Panc1 (cell line): ENCODE results near the gene GTSE1. TPM values are rescaled to one million over a fixed set of nuclear protein-coding genes. Genes with fewer than 3 reads are reported as not detected.

ENCODE experiments used
- ATAC-seq: fragments of 200-7000 bp; cut with Tn5 transposase; 2 replicates; pipeline ENCODE4 v1.9.1; 2020; ENCODE audit warnings: mild to moderate bottlenecking, moderate library complexity
- BruUV-seq: library from RNA; stranded (reverse); fragments of 400-500 nt; replicated peaks from 2 replicates; lab custom pipeline; 2021; lab: Mats Ljungman, UMichigan
- CTCF ChIA-PET: fragments of 300-600 bp; sonication (Branson Sonifier 250); formaldehyde crosslinking; loops from one replicate; lab custom pipeline; 2022; ENCODE audit warnings: antibody characterized with exemption; lab: Charles Lee
- POLR2A ChIA-PET: fragments of 300-600 bp; sonication (Branson Sonifier 250); formaldehyde crosslinking; loops from one replicate; lab custom pipeline; 2022; ENCODE audit warnings: antibody characterized with exemption; lab: Charles Lee
- DNase-seq: peaks from one replicate; pipeline ENCODE4 v3.0.0-alpha.2; 2010; ENCODE audit warnings: low read depth, low spot score
- H3K27ac ChIP-seq: 2 replicates; pipeline ENCODE4 v1.5.1; 2011; ENCODE audit warnings: mild to moderate bottlenecking, low read length, inconsistent platforms
- H3K27me3 ChIP-seq: fragments of 200-500 bp; sonication (Bioruptor generic); 2 replicates; pipeline ENCODE4 v1.6.0; 2014; ENCODE audit warnings: low read length, inconsistent platforms; ENCODE audit not compliant: control insufficient read depth, insufficient read depth
- H3K36me3 ChIP-seq: fragments of 200-500 bp; sonication (Bioruptor generic); 2 replicates; pipeline ENCODE4 v1.5.1; 2014; ENCODE audit warnings: inconsistent platforms, mild to moderate bottlenecking, low read length, moderate library complexity; ENCODE audit not compliant: control insufficient read depth, insufficient read depth
- H3K4me1 ChIP-seq: 2 replicates; pipeline ENCODE4 v1.5.1; 2011; ENCODE audit warnings: inconsistent platforms, mild to moderate bottlenecking, low read length, moderate library complexity; ENCODE audit not compliant: control insufficient read depth, insufficient read depth
- H3K4me3 ChIP-seq, 2 experiments: 2 replicates each; pipeline ENCODE4 v1.5.1; 2011 to 2012; ENCODE audit warnings: low read depth in 2 of 2, low read length in 2 of 2, mild to moderate bottlenecking in 2 of 2, inconsistent platforms in 1 of 2, moderate library complexity in 1 of 2
- H3K9me3 ChIP-seq: fragments of 200-500 bp; sonication (Bioruptor generic); 2 replicates; pipeline ENCODE4 v1.5.1; 2014; ENCODE audit warnings: low read depth, mild to moderate bottlenecking, inconsistent platforms, low read length, moderate library complexity; ENCODE audit not compliant: control insufficient read depth, insufficient read depth
- POLR2AphosphoS5 ChIP-seq: IDR thresholded peaks from 2 replicates; pipeline ENCODE4 v1.6.1; 2012; ENCODE audit warnings: mild to moderate bottlenecking, low read depth, low read length, moderate library complexity
- SIN3A ChIP-seq: IDR thresholded peaks from 2 replicates; pipeline ENCODE4 v1.6.1; 2012; ENCODE audit warnings: low read depth, mild to moderate bottlenecking, low read length, moderate library complexity, borderline replicate concordance; ENCODE audit not compliant: insufficient read depth
- TCF7L2 ChIP-seq: IDR thresholded peaks from 2 replicates; pipeline ENCODE4 v1.6.1; 2011; ENCODE audit warnings: mild to moderate bottlenecking, low read depth, low read length, inconsistent platforms
- in situ Hi-C: cut with HindIII; loops from 2 replicates; pipeline ENCODE4 v1.10.0; 2016; ENCODE audit warnings: low sequenced_read_pairs, low pct_unique_long_range_greater_than_20kb
- intact Hi-C: fragments of 100-400 bp; cut with micrococcal nuclease; formaldehyde crosslinking; loops from one replicate; pipeline ENCODE4 v1.10.0; 2022; ENCODE audit not compliant: unreplicated experiment
- total RNA-seq: library from RNA; stranded (reverse); gene quantifications from one replicate; pipeline ENCODE4 v1.2.1, GENCODE V29; 2021; ENCODE audit not compliant: unreplicated experiment
- TF ChIP-seq, protein P1 (sequence below): fragments of 450-650 bp; IDR thresholded peaks from 2 replicates; pipeline ENCODE4 v1.5.1; 2017; ENCODE audit warnings: mild to moderate bottlenecking
- TF ChIP-seq, protein P2 (sequence below), 2 experiments: IDR thresholded peaks; 2 replicates each; pipeline ENCODE4 v1.6.1; 2011 to 2012; ENCODE audit warnings: low read depth in 2 of 2, control low read depth in 1 of 2, low read length in 1 of 2, mild to moderate bottlenecking in 1 of 2, moderate library complexity in 1 of 2; ENCODE audit not compliant: insufficient read depth in 1 of 2

The GTSE1 gene
- total RNA-seq, 1 experiment from 2014 or later = 36.2 TPM

DNA sequence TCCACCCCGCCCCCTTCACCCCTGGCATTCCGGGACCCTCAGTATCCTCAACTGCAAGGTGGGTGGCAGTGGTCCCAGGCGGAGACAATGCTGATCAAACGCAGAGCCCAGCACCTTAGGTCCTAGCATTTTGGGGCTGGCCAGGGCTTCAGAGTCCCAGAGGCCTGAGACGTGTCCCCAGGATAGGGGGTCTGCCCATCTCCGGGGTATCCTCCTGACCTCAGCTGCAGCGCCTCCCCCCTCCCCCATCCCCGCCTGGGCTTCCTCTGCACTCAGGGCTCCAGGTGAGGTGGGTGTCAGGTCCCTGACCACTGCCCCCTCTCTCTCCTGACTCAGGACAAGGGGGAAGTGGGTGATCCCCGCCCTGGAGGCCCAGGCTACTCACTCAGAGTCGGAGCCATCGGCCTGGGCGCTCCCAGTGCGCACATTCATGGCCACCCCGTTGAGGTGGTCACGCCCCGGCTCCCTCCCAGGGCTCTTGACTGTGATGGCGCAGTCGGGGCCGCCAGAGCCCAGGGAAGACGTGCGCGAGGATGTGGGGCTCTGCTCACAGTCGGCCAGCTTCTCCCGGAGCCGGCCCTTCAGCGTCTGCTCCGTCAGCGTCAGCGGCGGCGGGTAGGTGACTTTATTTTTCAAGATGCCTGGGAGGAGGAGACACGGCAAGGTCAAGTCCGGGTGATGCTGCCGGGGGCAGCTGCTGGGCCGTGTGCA lies 67.1 kb downstream of the GTSE1 start:
- BruUV-seq = no TSS peak
- in situ Hi-C loops (no loop called here), intact Hi-C loops (no loop called here)
- POLR2A ChIA-PET = no interaction called here
- Histone ChIP-seq H3K4me3 (no peak overlapping the region), H3K36me3 (no peaks in the 10 kb centered on the region), H3K27me3 (no peaks in the 10 kb centered on the region), H3K9me3 (no peaks in the 10 kb centered on the region), H3K4me1 (no peaks in the 10 kb centered on the region), H3K27ac (no peak overlapping the region)
- TF ChIP-seq, protein P1, sequence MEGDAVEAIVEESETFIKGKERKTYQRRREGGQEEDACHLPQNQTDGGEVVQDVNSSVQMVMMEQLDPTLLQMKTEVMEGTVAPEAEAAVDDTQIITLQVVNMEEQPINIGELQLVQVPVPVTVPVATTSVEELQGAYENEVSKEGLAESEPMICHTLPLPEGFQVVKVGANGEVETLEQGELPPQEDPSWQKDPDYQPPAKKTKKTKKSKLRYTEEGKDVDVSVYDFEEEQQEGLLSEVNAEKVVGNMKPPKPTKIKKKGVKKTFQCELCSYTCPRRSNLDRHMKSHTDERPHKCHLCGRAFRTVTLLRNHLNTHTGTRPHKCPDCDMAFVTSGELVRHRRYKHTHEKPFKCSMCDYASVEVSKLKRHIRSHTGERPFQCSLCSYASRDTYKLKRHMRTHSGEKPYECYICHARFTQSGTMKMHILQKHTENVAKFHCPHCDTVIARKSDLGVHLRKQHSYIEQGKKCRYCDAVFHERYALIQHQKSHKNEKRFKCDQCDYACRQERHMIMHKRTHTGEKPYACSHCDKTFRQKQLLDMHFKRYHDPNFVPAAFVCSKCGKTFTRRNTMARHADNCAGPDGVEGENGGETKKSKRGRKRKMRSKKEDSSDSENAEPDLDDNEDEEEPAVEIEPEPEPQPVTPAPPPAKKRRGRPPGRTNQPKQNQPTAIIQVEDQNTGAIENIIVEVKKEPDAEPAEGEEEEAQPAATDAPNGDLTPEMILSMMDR = no peak
- TF ChIP-seq TCF7L2 (no peak), POLR2AphosphoS5 (no peak), SIN3A (no peak)
- TF ChIP-seq, protein P2, sequence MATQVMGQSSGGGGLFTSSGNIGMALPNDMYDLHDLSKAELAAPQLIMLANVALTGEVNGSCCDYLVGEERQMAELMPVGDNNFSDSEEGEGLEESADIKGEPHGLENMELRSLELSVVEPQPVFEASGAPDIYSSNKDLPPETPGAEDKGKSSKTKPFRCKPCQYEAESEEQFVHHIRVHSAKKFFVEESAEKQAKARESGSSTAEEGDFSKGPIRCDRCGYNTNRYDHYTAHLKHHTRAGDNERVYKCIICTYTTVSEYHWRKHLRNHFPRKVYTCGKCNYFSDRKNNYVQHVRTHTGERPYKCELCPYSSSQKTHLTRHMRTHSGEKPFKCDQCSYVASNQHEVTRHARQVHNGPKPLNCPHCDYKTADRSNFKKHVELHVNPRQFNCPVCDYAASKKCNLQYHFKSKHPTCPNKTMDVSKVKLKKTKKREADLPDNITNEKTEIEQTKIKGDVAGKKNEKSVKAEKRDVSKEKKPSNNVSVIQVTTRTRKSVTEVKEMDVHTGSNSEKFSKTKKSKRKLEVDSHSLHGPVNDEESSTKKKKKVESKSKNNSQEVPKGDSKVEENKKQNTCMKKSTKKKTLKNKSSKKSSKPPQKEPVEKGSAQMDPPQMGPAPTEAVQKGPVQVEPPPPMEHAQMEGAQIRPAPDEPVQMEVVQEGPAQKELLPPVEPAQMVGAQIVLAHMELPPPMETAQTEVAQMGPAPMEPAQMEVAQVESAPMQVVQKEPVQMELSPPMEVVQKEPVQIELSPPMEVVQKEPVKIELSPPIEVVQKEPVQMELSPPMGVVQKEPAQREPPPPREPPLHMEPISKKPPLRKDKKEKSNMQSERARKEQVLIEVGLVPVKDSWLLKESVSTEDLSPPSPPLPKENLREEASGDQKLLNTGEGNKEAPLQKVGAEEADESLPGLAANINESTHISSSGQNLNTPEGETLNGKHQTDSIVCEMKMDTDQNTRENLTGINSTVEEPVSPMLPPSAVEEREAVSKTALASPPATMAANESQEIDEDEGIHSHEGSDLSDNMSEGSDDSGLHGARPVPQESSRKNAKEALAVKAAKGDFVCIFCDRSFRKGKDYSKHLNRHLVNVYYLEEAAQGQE (IDR thresholded peaks at IDR 0.05; ENCODE audit: insufficient read depth in 1 of 2, low read depth in 2 of 2, low read length in 1 of 2) = no peak
- ATAC-seq (no peak), DNase-seq (no peak)
- CTCF ChIA-PET = no interaction called here

DNA sequence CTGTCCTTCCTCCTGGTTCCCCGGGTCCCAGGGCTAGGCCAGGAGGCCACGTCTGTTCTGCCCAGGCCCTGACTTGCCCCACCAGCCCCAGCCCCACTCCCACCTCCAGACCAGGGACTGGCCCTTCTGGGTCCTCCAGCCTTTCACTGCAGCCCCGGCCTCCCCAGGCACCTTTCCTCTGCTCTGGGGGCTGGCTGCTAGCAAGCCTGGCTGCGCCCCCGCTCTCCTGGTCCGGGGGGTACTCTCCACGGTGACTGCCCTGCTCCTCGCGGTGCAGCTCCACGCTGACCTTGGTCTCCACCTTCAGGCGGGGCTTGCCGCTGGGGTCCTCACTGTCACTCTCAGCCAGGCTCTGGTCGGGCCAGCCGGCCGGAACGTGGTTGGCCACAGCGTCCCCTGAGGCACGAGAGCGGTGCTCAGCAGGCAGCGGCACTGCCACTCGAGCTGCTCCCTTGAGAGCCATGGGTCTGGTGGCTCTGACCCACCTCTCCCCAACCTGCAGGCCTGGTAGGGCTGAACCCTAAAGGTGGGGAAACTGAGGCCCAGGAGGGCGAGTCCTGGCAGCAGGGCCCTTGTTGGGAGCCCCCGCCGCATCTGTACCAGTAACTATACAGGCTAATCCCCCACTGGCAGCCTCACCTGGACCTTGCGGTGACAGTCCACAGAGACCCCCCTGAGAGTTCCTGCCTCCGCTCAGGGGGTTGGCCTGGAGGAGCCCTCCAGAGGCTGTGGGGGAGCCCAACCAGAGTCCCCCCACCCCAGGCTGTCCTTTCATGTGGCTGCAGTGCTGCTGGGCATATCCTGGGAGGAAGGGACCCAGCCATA lies 67.9 kb downstream of the GTSE1 start:
- no peak for ATAC-seq
- H3K4me1 ChIP-seq = no peaks in the 10 kb centered on the region
- in situ Hi-C loops = no loop called here
- no peak overlapping the region for H3K4me3 ChIP-seq
- no peak for DNase-seq
- no peak overlapping the region for H3K27ac ChIP-seq
- no peaks in the 10 kb centered on the region for H3K9me3 ChIP-seq
- no peaks in the 10 kb centered on the region for H3K27me3 ChIP-seq
- no peaks in the 10 kb centered on the region for H3K36me3 ChIP-seq
- POLR2A ChIA-PET = no interaction called here
- intact Hi-C loops = no loop called here
- TF ChIP-seq, protein P2 (IDR thresholded peaks at IDR 0.05; ENCODE audit: insufficient read depth in 1 of 2, low read depth in 2 of 2, low read length in 1 of 2) = no peak
- TF ChIP-seq TCF7L2 = no peak
- TF ChIP-seq, protein P1 = no peak
- TF ChIP-seq SIN3A = no peak
- TF ChIP-seq POLR2AphosphoS5 = no peak
- CTCF ChIA-PET = no interaction called here
- no TSS peak for BruUV-seq
